SIG-M5 (cell line): ENCODE measurements around the gene GALE.

Experiments used
- DNase-seq: peaks from one replicate; lab custom pipeline; 2025; lab: John Stamatoyannopoulos, UW

Gene GALE

GRCh38 chr1:23751050-23751814 is 49.3 kb downstream of the GALE start:
- no peak for DNase-seq

GRCh38 chr1:23748016-23748415 is 52.5 kb downstream of the GALE start:
- no peak for DNase-seq
